Thoracic aorta (tissue), 2 donors: ENCODE results near the gene SPOCK1. TPM values are rescaled to one million over a fixed set of nuclear protein-coding genes. Genes with fewer than 3 reads are reported as not detected.

Experiments used
- ATAC-seq: fragments of 150-250 bp; one replicate; pipeline ENCODE4 v1.8.0; 2017; ENCODE audit warnings: low read depth; ENCODE audit not compliant: insufficient number of reproducible peaks, low FRiP score
- DNase-seq: peaks from one replicate; pipeline ENCODE4 v3.0.0-alpha.2; 2020; ENCODE audit warnings: low spot score
- H3K27ac ChIP-seq, 2 donors: fragments of 200-600 bp; sonication (generic); 1 replicate in 1 of 2; 2 replicates in 1 of 2; pipeline ENCODE4 v1.5.1; 2016; ENCODE audit warnings: mild to moderate bottlenecking in 2 of 2, moderate library complexity in 2 of 2
- H3K27me3 ChIP-seq: fragments of 200-600 bp; sonication (generic); replicated peaks from 2 replicates; pipeline ENCODE4 v1.6.0; 2016; ENCODE audit warnings: mild to moderate bottlenecking; ENCODE audit not compliant: insufficient read depth
- H3K36me3 ChIP-seq: fragments of 200-600 bp; sonication (generic); one replicate; pipeline ENCODE4 v1.5.1; 2016
- H3K4me1 ChIP-seq, 2 donors: fragments of 200-600 bp; sonication (generic); 1 replicate in 1 of 2; 2 replicates in 1 of 2; pipeline versions ENCODE4 v1.5.1 to v1.6.0; 2016; ENCODE audit warnings: low read depth in 2 of 2, mild to moderate bottlenecking in 1 of 2; ENCODE audit not compliant: control insufficient read depth in 1 of 2
- H3K4me3 ChIP-seq: fragments of 200-600 bp; sonication (generic); 2 replicates; pipeline ENCODE4 v1.5.1; 2016; ENCODE audit warnings: mild to moderate bottlenecking
- H3K9me3 ChIP-seq: fragments of 200-600 bp; sonication (generic); 2 replicates; pipeline ENCODE4 v1.5.1; 2016
- total RNA-seq, 2 donors: library from RNA; depleted of rRNA; stranded (reverse); fragments of >200 nt; gene quantifications; one replicate each; pipeline versions ENCODE4 v1.1.0 to v1.2.3, GENCODE V29; 2016
- TF ChIP-seq, protein P1 (sequence below): fragments of 200-600 bp; sonication (generic); IDR thresholded peaks from one replicate; pipeline ENCODE4 v1.5.1; 2019; ENCODE audit warnings: antibody characterized with exemption

SPOCK1 gene
- total RNA-seq, 2 donors from 2014 or later, result 25.2 to 43.2 TPM

DNA sequence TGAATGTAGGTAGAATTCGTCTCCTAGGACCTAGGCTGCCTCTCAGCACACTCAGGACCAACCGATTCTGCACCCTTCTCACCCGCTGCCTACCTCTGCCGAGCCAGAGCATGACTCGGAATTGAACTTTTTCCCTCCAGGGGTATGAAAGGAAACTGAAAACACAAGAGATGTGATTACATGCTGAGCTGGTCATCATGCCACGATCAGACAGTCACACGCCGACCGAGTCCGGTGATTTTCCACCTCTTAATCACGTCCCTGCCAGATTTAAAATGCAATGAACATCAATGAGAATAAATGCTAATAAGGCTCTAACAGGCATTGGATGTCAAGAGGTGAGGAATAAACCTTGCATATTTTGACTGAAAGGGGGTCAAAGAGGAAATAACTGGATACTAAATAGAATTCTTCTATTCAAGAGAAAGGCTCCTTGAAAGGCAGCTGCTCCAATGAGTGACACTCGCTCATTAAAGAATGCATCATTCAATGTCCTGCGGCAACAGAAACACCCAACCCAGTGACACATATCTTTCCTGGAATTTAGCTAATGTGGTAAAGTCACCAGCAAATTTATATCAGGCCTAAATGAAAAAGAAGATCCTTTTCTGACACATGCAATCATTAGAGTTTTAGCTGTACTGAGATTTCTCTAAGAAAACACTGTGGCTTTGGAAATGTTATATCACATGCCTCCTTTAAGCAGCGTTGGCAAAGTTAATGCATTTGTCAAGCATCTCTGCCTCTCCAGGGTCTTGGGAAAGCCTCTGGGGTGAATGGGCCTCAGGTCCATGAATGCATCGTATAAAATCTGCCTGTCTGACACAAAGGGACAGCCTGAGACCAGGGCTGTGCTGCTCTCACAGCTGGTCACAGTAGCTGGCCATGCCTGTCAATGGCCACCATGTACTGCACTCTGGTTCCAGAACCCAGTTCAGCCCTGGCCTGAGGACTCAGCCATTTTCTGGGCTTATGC is 128.7 kb downstream of the SPOCK1 start:
- Histone ChIP-seq H3K9me3 (no peaks in the 10 kb centered on the region), H3K4me3 (no peak overlapping the region), H3K4me1 (no peaks in the 10 kb centered on the region), H3K36me3 (no peaks in the 10 kb centered on the region), H3K27me3 (no peaks in the 10 kb centered on the region), H3K27ac (no peak overlapping the region)
- DNase-seq (no peak), ATAC-seq (no peak)
- TF ChIP-seq, protein P1, sequence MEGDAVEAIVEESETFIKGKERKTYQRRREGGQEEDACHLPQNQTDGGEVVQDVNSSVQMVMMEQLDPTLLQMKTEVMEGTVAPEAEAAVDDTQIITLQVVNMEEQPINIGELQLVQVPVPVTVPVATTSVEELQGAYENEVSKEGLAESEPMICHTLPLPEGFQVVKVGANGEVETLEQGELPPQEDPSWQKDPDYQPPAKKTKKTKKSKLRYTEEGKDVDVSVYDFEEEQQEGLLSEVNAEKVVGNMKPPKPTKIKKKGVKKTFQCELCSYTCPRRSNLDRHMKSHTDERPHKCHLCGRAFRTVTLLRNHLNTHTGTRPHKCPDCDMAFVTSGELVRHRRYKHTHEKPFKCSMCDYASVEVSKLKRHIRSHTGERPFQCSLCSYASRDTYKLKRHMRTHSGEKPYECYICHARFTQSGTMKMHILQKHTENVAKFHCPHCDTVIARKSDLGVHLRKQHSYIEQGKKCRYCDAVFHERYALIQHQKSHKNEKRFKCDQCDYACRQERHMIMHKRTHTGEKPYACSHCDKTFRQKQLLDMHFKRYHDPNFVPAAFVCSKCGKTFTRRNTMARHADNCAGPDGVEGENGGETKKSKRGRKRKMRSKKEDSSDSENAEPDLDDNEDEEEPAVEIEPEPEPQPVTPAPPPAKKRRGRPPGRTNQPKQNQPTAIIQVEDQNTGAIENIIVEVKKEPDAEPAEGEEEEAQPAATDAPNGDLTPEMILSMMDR, result no peak

DNA sequence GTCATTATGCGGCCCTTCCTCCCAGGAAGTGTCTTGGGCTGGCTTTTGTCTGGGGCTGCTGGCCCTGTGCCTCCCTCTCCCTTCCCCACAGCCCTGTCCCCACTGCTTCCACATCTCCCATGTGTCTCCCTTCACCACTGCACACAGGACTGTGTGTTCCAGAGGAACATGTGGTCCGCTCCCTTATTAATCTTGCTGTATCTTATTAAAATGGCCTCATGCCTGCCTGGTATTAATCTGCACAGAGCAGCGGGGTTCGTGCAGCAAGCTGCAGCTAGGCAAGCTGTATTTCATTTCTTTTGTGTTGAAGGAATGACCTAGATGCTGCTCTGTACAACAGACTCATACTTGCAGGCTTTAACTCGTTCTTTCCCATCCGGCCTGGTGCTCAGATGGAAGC is 130.5 kb downstream of the SPOCK1 start:
- ATAC-seq (no peak), DNase-seq (no peak)
- Histone ChIP-seq H3K4me1 (no peaks in the 10 kb centered on the region), H3K27ac (no peak overlapping the region), H3K36me3 (no peaks in the 10 kb centered on the region), H3K4me3 (no peak overlapping the region), H3K27me3 (no peaks in the 10 kb centered on the region), H3K9me3 (no peaks in the 10 kb centered on the region)
- TF ChIP-seq, protein P1, result no peak

DNA sequence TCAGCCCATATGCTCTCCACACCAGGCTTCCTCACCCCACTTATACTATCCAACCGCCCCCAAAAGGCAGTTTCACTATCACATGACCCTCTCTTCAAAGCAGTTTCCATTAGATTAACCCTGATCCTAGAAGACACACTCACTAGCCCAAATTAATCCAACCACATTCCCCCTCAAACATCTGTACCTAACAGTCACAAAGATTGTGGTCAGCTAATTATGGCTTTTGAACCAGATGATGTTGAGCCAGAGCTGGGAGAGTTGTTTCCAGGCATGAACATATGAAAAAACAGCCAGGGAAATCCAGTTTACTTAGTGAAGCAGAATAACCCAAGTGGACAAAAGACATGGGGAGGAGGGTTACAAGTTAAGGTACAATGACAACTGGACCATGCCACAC is 131.2 kb downstream of the SPOCK1 start:
- no peaks in the 10 kb centered on the region for H3K4me1 ChIP-seq
- TF ChIP-seq, protein P1, result no peak
- no peaks in the 10 kb centered on the region for H3K27me3 ChIP-seq
- no peaks in the 10 kb centered on the region for H3K9me3 ChIP-seq
- no peak for ATAC-seq
- no peak overlapping the region for H3K4me3 ChIP-seq
- no peak overlapping the region for H3K27ac ChIP-seq
- no peaks in the 10 kb centered on the region for H3K36me3 ChIP-seq
- DNase-seq, result no peak

DNA sequence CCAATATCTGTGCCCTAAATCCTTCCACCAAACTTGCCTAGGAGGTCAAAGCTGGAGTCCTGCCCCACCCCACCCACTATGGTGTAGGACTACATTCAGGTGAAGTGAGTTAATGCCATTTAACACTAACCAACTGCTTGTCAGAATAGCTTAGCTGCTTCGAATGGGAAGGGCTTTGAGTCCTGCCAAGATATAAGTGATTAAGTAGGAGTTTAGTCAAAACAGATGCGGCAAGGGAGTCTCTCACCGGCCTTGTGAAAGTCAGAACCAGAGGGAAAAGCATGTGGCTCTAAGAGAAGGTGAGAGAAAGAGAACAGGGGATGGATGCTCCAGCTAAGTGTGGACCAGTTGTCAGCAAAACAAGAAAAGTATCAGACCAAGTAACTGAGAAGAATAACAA is 132.6 kb downstream of the SPOCK1 start:
- H3K4me3 ChIP-seq, result no peak overlapping the region
- no peaks in the 10 kb centered on the region for H3K27me3 ChIP-seq
- no peak for DNase-seq
- no peaks in the 10 kb centered on the region for H3K36me3 ChIP-seq
- TF ChIP-seq, protein P1, result no peak
- H3K9me3 ChIP-seq, result no peaks in the 10 kb centered on the region
- ATAC-seq, result no peak
- H3K4me1 ChIP-seq, result no peaks in the 10 kb centered on the region
- H3K27ac ChIP-seq, result no peak overlapping the region

DNA sequence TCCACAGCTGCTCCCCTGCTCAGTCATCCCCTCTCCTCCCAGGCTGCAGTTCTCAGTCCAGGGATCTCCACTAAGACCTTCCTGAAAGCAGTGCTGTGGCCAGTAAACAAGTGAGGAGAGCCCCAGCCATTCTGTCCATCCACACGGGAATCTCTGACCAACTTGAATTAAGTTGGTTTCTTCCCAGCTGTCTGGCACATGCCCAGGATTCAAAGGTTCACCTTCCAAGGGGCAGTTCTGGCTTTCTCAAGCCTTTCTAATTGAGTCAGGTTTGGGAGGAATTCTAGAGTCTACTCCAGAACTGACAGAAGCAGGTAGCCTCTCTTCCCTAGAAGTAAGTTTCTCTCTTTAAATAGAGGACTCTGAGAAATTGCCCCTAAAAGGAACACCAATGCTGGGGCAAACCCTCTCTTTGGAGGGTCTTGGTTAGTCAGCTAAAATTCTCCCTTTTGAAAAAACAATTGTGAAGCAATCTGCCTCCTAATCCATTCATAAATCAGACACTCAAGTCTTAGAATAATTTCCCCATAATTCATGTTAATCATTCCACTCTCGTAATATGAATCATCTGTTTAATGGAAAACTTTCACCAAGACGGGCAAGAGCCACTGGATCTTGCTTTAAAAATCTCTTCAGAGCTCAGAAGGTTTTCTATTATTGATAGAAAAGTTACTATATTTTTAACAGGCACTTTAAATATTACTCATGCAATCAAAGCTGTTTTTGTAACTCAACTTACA is 133.8 kb downstream of the SPOCK1 start:
- H3K27ac ChIP-seq, result no peak overlapping the region

More for the DNA sequence above, 133.8 kb downstream of the SPOCK1 start:
- TF ChIP-seq, protein P1, result no peak
- Histone ChIP-seq H3K36me3 (no peaks in the 10 kb centered on the region), H3K9me3 (no peaks in the 10 kb centered on the region), H3K27me3 (no peaks in the 10 kb centered on the region), H3K4me1 (no peaks in the 10 kb centered on the region), H3K4me3 (no peak overlapping the region)
- DNase-seq (no peak), ATAC-seq (no peak)
